Limb (tissue), 2 donors: ENCODE measurements around the gene NBEAL2.
A peak's percentile ranks its signal among the peaks of the same experiment; 100 is the strongest.

Source experiments
- DNase-seq, 2 donors: peaks; one replicate each; pipeline ENCODE4 v3.0.0-alpha.2; 2016; ENCODE audit errors: extremely low spot score in 2 of 2

Gene NBEAL2

GRCh38 chr3:47000198-47000815, 20.8 kb downstream of the NBEAL2 start:
- no peak for DNase-seq

- DNase-seq = no peak
Observed at GRCh38 chr3:47000922-47001730, 21.7 kb downstream of the NBEAL2 start.

GRCh38 chr3:47001731-47002170, 22.3 kb downstream of the NBEAL2 start:
- no peak for DNase-seq

DNA sequence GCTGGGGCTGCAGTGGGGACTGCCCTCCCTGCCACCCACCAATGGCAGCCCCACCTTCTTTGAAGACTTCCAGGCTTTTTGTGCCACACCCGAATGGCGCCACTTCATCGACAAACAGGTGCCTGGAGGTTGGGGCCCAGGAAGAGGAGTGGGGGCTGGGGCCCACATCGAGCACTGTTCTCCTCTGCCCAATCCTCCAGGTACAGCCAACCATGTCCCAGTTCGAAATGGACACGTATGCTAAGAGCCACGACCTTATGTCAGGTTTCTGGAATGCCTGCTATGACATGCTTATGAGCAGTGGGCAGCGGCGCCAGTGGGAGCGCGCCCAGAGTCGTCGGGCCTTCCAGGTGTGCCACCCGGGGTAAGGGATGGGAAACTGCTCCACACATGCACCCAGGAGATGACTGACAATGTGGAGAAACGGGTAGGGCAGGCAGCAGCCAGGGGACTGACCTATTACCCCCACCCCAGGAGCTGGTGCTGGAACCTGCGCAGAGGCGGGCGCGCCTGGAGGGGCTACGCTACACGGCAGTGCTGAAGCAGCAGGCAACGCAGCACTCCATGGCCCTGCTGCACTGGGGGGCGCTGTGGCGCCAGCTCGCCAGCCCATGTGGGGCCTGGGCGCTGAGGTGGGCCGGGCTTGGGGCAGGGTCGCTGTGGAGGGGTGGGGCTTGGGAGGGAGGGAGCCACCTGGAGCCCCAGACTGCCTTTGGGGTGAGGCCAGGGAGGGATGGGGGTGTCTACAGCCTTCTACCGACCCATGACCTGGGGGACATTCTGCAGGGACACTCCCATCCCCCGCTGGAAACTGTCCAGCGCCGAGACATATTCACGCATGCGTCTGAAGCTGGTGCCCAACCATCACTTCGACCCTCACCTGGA, 22.9 kb downstream of the NBEAL2 start:
- DNase-seq = no peak

DNA sequence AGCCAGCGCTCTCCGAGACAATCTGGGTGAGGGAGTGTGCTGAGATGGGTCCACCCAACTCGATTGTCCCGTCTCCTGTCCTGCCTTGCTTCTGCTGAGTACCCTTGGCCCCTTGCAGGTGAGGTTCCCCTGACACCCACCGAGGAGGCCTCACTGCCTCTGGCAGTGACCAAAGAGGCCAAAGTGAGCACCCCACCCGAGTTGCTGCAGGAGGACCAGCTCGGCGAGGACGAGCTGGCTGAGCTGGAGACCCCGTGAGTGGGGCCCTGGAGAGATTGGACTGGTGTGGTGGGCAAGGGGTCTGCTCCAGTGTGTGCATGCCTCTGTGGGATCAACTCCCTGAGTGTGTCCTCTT, 23.6 kb downstream of the NBEAL2 start:
- DNase-seq = no peak

- no peak for DNase-seq
Observed at GRCh38 chr3:47003461-47004368, 24.2 kb downstream of the NBEAL2 start.

DNA sequence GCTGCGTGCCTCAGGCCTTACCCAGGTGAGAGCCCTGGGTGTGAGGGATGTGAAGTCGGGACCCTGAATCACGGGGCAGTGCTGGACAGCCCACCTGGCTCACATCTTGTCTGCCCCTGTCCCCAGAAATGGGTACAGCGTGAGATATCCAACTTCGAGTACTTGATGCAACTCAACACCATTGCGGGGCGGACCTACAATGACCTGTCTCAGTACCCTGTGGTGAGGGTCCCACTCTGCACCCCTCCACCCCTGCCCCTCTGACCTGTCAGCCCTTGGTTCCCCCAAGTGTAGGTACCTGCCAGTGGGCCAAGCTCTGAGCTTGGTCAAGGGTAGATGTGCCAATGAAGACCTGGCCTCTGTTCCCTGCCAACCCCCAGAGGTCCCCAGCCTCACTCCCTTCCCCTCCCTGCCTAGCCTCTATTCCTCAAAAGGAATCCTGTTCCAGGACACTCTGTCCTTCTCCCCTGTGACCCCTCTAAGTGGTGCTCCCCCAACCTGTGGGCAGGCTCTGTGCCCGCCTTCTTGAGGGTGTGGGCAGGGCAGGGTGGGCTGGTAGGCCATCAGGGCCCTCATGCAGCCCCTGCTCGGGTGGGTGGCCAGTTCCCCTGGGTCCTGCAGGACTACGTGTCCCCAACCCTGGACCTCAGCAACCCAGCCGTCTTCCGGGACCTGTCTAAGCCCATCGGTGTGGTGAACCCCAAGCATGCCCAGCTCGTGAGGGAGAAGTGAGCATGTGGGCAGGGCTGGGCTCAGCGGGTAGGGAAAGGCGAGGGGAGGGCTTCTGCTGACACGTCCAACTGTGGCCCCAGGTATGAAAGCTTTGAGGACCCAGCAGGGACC, 25.1 kb downstream of the NBEAL2 start:
- peak in 1 of 2 donors; percentile 27 for DNase-seq

- DNase-seq = peak in 1 of 2 donors; percentile 27
Observed at GRCh38 chr3:47005212-47006144, 26.0 kb downstream of the NBEAL2 start.

DNA sequence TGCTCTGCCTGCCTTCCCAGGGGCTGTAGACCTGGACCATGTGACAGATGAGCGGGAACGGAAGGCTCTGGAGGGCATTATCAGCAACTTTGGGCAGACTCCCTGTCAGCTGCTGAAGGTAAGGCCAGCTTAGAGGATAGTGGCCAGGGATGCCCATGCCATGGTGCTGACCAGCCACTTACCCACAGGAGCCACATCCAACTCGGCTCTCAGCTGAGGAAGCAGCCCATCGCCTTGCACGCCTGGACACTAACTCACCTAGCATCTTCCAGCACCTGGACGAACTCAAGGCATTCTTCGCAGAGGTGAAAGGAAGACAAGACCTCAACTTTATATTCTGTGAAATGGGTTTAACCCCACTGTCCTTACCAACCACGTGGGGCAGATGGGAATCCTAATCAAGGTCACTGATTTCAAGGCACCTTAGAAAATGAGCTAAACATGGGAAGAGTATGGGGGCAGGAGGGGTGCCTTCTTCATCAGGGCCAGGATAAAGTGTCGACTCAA, 26.7 kb downstream of the NBEAL2 start:
- no peak for DNase-seq

- DNase-seq = no peak
Observed at GRCh38 chr3:47007001-47007400, 27.5 kb downstream of the NBEAL2 start.

- DNase-seq = peak in 1 of 2 donors; percentile 28
Observed at GRCh38 chr3:47007482-47008233, 28.2 kb downstream of the NBEAL2 start.

DNA sequence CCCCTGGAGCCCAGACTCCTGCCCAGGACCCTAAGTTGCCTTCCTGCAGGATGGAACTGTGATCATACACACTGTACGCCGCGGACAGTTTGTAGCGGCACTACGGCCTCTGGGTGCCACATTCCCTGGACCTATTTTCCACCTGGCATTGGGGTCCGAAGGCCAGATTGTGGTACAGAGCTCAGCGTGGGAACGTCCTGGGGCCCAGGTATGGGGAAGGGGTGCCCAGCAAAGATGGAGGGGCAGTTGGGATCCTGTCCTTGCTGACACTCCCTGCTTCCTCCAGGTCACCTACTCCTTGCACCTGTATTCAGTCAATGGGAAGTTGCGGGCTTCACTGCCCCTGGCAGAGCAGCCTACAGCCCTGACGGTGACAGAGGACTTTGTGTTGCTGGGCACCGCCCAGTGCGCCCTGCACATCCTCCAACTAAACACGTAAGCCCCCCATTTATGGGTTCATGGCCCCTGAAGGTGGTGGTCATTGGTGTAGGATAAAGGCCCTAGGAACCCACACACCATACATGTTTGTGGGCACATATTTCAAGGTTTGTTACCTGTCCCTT, 28.8 kb downstream of the NBEAL2 start:
- peak in 1 of 2 donors; percentile 27 for DNase-seq

DNA sequence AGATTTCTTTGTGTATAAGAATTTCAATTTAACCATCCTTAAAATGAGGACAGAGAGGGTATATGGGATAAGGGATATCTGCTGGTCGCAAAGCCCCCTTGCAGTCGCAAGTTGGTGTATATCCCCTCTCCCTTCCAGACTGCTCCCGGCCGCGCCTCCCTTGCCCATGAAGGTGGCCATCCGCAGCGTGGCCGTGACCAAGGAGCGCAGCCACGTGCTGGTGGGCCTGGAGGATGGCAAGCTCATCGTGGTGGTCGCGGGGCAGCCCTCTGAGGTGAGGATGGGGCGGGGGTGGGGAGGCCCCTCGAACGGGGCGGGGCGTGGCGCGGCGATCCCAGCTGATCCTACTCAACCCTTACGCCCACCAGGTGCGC, 29.4 kb downstream of the NBEAL2 start:
- DNase-seq = no peak

DNA sequence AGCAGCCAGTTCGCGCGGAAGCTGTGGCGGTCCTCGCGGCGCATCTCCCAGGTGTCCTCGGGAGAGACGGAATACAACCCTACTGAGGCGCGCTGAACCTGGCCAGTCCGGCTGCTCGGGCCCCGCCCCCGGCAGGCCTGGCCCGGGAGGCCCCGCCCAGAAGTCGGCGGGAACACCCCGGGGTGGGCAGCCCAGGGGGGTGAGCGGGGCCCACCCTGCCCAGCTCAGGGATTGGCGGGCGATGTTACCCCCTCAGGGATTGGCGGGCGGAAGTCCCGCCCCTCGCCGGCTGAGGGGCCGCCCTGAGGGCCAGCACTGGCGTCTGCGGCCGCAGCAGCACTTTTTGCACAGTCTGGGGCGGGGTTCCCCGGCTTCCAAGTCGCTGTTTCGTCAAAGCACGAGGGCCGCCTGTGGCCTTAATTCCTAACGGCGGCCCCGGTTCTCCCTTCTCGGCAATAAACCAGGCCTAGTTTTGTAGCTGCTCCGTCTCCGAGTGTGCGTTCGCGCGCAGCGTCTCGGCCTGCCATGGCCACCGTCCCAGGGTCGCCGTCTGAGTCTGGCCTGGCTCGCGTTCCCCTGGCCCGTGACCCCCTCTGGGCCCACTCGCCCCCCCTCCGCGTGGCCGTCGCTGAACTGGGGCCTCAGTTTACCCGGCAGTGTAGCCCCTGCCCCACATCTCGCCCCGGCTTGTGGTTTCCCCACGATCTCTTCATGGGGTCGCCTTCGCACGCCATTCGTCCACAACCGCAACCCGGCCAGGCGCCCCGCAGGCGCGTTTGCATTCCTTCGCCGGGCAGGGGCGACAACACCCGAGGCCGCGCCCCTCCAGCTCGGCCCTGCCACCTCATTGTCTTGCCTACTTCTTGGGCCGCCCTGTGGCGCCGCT, 30.0 kb downstream of the NBEAL2 start:
- peak; percentile 93 to 95 for DNase-seq

DNA sequence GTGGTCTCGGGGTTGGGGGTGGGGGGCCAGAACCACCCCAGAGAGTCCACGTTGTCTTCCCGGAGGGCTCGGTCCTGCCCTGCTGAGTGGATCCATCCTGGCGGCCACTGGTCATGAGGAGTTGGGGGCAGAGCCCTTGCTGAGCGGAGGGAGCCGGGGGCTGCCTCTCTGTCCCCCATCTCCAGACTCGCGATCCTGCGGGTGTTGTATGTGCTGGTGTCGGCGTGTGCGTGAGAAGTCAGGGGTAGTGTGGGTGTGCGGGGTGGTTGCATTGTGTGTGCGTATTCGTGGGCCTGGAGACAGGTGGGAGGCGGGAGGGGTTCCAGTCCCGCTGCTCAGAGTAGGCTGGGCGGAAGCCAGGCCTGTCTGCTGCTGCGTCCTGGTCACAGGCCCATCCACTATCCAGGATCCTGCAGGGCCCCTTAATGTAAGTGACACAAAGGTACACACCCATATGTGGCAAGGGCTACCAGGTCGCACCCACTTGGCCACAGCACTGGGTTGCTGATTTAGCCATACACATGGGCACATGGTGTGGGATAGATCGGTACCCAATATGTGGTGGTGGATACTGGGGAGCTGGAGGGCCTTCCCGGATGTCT, 30.7 kb downstream of the NBEAL2 start:
- DNase-seq = no peak

- no peak for DNase-seq
Observed at GRCh38 chr3:47010910-47011309, 31.4 kb downstream of the NBEAL2 start.
